Neutrophil (primary cell): ENCODE data around the gene ZNF680.
"Not testable (repeated sequence)": the region's sequence is repeated elsewhere in the genome, so short reads cannot be mapped to it uniquely, and the experiment has no call there.

ENCODE experiments used
- H3K27ac ChIP-seq: fragments of 200-600 bp; sonication (generic); 2 replicates; pipeline ENCODE4 v1.5.1; 2016; ENCODE audit warnings: mild to moderate bottlenecking, moderate library complexity
- H3K27me3 ChIP-seq: fragments of 200-600 bp; sonication (generic); 2 replicates; pipeline ENCODE4 v1.6.0; 2016; ENCODE audit warnings: mild to moderate bottlenecking
- H3K36me3 ChIP-seq: fragments of 200-600 bp; sonication (generic); 2 replicates; pipeline ENCODE4 v1.5.1; 2017
- H3K4me1 ChIP-seq, 2 experiments: fragments of 200-600 bp in 1 of 2; sonication (generic) in 1 of 2; 1 replicate in 1 of 2; 2 replicates in 1 of 2; pipeline versions ENCODE4 v1.5.1 to v1.6.1; 2013 to 2016; ENCODE audit warnings: low read depth in 1 of 2, low read length in 1 of 2, mild to moderate bottlenecking in 1 of 2, moderate library complexity in 1 of 2; ENCODE audit not compliant: control insufficient read depth in 1 of 2, insufficient read depth in 1 of 2
- H3K4me3 ChIP-seq, 2 experiments: fragments of 200-600 bp in 1 of 2; sonication (generic) in 1 of 2; 1 replicate in 1 of 2; 2 replicates in 1 of 2; pipeline ENCODE4 v1.5.1; 2013 to 2016; ENCODE audit warnings: low read depth in 1 of 2, low read length in 1 of 2, mild to moderate bottlenecking in 1 of 2, moderate library complexity in 1 of 2
- H3K9me3 ChIP-seq: fragments of 200-600 bp; sonication (generic); 2 replicates; pipeline ENCODE4 v1.5.1; 2016
- TF ChIP-seq, protein P1 (sequence below): fragments of 200-600 bp; sonication (generic); IDR thresholded peaks from 2 replicates; pipeline ENCODE4 v1.5.1; 2016; ENCODE audit warnings: antibody characterized with exemption

Gene ZNF680

DNA sequence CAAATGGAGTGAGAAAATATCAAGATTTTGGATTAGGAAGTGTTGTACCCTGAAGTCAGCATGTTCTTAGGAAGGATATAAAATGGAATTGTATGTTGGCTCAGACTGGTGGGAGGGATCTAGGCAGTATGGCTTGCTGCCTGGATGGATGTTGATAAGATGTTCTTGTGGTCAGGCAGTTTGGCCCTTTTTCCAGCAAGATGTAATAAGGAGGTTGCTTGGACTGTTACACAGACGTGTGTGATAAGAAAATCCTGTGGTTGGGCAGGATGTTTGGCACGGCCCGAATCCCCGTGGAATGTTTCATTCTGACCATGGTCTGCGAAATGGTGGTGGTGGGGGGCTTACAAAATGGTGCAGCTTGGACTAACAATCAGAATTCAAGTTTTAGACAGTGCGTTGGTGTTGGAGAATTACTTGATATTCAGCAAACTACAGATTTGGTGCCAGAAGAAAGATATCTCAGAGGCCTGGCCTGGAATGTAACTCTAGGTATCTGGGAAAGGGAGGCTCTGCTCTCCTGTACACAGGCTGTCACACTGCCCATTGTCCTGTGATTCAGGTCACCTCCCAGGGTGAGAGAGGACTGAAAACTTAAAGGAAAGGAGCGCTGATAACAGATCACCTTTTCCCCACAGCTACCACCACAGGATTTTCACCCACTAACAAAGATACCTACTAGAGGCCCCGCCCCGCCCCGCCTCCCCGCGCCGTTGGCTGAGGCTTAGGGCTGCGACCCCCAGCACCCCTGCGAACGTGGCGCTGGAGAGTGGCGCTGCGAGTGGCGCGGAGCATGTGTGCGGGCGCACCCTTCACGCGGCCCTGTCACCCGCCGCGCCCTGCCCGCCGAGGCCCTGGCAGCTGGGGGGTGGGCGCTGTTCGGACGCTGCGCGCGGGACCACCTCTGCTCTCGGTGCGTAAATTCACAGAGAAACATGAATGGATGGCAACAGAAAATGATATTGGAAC lies 19.3 kb upstream of the ZNF680 start:
- TF ChIP-seq, protein P1, sequence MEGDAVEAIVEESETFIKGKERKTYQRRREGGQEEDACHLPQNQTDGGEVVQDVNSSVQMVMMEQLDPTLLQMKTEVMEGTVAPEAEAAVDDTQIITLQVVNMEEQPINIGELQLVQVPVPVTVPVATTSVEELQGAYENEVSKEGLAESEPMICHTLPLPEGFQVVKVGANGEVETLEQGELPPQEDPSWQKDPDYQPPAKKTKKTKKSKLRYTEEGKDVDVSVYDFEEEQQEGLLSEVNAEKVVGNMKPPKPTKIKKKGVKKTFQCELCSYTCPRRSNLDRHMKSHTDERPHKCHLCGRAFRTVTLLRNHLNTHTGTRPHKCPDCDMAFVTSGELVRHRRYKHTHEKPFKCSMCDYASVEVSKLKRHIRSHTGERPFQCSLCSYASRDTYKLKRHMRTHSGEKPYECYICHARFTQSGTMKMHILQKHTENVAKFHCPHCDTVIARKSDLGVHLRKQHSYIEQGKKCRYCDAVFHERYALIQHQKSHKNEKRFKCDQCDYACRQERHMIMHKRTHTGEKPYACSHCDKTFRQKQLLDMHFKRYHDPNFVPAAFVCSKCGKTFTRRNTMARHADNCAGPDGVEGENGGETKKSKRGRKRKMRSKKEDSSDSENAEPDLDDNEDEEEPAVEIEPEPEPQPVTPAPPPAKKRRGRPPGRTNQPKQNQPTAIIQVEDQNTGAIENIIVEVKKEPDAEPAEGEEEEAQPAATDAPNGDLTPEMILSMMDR: no peak
- no peaks in the 10 kb centered on the region for H3K27me3 ChIP-seq
- H3K36me3 ChIP-seq: no peaks in the 10 kb centered on the region
- no peaks in the 10 kb centered on the region for H3K4me1 ChIP-seq
- no peak overlapping the region for H3K27ac ChIP-seq
- H3K9me3 ChIP-seq: no peaks in the 10 kb centered on the region
- H3K4me3 ChIP-seq: no peak overlapping the region

DNA sequence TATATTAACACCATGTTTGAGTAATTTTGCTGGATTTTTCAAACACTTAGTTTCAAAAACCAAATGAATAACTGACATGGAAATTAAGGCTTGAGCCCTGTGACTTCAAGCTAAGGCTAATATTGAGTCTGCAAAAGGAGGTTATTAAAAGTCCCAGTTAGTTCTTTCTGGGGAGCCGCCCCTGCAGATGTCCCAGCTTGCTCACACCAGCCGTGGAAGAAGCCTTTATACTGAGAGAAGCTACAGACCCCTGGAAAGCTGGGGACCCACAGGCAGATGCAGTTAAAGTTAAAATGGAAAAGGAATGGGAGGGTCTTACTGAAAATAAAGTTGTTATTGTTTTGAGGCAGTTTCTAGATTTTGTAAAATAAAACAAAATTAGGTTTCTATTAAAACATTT lies 18.5 kb upstream of the ZNF680 start:
- no peaks in the 10 kb centered on the region for H3K9me3 ChIP-seq
- TF ChIP-seq, protein P1: no peak

DNA sequence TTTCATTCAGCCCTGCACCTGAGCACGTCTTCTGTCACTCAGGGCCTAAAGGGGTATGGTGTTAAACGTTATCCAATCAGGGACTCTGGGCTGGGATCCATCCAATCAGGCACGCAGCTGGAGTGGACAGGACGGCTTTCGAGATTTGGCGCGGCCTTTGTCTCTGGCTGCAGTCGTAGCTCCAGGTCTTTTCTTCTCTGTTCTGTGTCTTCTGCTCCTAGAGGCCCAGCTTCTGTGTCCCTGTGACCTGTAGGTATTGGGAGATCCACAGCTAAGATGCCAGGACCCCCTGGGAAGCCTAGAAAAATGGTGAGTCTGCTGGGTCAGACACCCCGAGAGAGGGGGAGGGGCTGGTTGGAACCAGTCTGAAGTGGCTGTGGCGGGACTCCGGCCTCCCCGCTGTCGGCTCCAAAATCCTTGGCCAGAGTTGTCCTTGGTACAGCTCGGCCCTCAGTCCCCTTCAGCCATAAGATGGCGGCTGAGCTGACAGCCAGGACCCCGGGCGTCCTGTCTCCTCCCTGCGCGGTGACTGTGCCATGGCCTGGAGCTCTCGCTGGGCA lies 11.7 kb upstream of the ZNF680 start:
- no peak overlapping the region for H3K27ac ChIP-seq
- no peaks in the 10 kb centered on the region for H3K36me3 ChIP-seq
- peaks cover 59% of the 10 kb centered on the region for H3K27me3 ChIP-seq
- no peak overlapping the region for H3K4me3 ChIP-seq
- H3K4me1 ChIP-seq: peaks cover 4 to 8% of the 10 kb centered on the region in 2 experiments
- TF ChIP-seq, protein P1: no peak
- H3K9me3 ChIP-seq: no peaks in the 10 kb centered on the region

More for the DNA sequence above, 18.5 kb upstream of the ZNF680 start:
- Histone ChIP-seq H3K36me3 (no peaks in the 10 kb centered on the region), H3K4me1 (no peaks in the 10 kb centered on the region), H3K27me3 (no peaks in the 10 kb centered on the region), H3K27ac (no peak overlapping the region), H3K4me3 (no peak overlapping the region)

DNA sequence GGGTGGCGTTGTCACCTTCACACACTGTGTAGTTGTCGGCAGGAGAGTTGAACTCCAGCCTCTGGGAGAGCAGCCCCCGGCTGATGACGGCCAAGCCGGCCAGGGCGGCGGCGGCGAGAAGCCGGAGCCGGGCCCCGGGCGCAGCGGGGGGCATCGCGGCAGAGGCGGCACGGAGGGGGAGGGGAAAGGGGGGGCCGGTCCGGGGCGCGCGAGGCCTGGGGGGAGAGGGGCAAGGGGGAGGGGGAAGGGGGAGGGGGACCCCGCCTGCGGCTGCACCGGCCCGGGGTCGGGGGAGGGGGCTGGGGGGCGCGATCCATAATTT lies 7.4 kb upstream of the ZNF680 start:
- H3K36me3 ChIP-seq, H3K9me3 ChIP-seq, H3K27ac ChIP-seq, H3K4me3 ChIP-seq: not testable (repeated sequence)
- Histone ChIP-seq H3K4me1 (peaks cover 4 to 11% of the 10 kb centered on the region in 2 experiments), H3K27me3 (peaks cover 73% of the 10 kb centered on the region)

DNA sequence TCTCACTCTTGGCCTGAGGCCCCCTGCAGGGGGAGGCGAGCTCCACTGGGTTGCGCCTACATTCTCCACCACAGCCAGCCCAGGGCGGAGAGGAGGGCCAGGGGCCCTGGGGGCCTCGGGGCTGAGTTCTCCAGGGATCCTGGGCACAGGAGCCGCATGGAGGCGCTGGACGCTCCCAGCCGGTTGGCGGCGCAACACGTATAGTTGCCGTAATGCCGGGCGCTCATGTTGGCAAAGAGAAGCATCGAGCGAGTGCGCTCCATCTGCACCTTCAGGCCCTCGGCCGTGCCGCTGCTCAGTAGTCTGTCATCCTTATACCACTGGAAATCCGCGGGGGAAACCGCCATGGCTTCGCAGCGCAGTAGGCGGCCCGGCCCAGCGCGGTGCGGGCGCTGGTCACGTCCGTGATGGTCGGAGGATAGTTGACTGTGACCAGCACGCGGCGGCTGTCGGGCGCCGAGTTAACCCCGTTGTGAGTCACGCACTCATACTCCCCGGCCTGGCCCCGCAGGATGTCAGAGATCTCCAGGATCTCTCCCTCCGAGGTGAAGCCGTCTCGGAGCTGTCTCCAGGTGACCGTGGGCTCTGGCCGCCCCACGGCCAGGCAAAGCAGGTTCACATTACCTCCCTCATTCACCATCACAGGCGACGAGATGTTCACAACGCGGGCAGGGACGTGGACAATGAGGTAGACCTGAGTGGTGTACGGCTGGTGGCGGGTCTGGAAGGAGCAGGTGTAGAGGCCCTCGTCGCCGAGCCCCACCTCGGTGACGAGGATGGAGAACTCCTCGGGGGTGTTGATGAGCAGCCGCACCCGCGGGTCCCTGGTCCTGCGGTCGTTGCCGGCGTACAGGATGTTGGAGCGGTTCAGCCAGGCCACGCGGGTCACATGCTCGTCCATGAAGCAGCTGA lies 6.8 kb upstream of the ZNF680 start:
- H3K4me3 ChIP-seq: peak overlapping the region in 1 of 2 experiments; percentile 27
- H3K36me3 ChIP-seq, H3K9me3 ChIP-seq, H3K27ac ChIP-seq: not testable (repeated sequence)
- H3K27me3 ChIP-seq: peaks cover 67% of the 10 kb centered on the region
- peaks cover 4 to 11% of the 10 kb centered on the region in 2 experiments for H3K4me1 ChIP-seq

DNA sequence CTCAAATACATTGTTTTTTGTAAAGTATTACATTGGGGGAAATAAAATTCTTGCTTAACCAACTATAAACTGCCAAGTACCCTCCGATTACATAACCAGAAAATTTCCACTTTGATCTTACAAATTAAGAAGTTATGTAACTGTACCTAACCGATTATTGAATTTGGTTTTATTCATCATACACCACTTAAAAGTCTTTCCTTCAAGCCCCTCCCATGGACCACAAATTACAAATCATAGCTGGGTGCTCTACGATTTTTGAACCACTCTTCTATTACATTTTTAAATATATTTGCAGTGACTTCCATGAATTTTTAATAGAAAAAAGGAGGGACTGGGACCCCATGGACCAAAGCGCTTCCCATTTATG lies 630 bp downstream of the ZNF680 start:
- Histone ChIP-seq H3K9me3 (no peaks in the 10 kb centered on the region), H3K4me1 (peaks cover 10 to 12% of the 10 kb centered on the region in 2 experiments), H3K27me3 (peaks cover 7% of the 10 kb centered on the region), H3K27ac (peak overlapping the region; percentile 61), H3K36me3 (no peaks in the 10 kb centered on the region), H3K4me3 (peak overlapping the region; percentile 71 to 77)
- TF ChIP-seq, protein P1: no peak
